ENCODE data around the gene DSE.

Gene DSE

DNA sequence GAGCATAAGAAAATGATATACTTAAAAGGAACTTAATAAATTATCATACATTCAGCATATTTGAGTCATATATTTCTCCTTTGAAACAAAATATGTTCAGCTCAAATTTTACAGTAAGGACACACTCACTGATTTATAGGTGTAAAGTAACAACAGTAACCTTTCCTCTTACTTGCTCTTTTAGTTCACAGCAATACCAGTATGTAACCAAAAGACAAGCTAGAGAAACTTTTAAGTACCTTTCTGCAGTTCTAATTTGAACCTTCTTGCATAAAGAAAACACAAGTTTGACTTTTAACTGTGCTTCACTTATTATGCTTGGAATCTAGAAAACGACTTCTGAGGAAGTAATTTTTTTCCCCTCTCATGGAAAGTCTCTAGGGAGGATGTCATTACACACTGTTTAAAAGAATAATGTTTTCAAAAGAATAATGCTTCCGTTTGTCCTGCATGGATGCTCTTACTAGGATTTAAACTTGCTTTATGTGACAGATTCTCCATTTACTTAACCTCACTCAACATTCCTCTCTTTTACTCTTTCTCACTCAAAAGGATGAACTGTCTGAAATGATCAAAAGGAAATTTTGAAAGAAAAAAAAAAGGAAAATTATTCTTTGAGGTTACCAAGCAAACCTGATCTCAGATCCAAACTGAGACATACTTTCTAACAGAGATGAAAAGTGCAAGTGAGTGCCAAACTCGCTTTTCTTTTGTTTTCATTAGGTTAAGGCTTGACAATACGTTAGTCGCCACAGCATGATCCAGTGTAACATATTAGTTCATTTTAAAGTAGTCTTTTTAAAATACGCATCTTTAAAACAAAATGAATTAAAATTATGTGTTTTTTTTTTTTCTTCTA lies 68.1 kb downstream of the DSE start:
- no peaks in the 10 kb centered on the region for H3K9me3 ChIP-seq
- no peak overlapping the region for H3K27ac ChIP-seq
- no peaks in the 10 kb centered on the region for H3K27me3 ChIP-seq
- H3K36me3 ChIP-seq, result no peaks in the 10 kb centered on the region
- no peak overlapping the region for H3K4me3 ChIP-seq (ENCODE audit: low read depth in 1 of 2, low read length in 1 of 2)
- H3K4me1 ChIP-seq (ENCODE audit: control insufficient read depth in 1 of 2, insufficient read depth in 1 of 2, low read depth in 1 of 2, low read length in 1 of 2), result peaks cover 11 to 16% of the 10 kb centered on the region in 2 experiments
- TF ChIP-seq, protein P1, sequence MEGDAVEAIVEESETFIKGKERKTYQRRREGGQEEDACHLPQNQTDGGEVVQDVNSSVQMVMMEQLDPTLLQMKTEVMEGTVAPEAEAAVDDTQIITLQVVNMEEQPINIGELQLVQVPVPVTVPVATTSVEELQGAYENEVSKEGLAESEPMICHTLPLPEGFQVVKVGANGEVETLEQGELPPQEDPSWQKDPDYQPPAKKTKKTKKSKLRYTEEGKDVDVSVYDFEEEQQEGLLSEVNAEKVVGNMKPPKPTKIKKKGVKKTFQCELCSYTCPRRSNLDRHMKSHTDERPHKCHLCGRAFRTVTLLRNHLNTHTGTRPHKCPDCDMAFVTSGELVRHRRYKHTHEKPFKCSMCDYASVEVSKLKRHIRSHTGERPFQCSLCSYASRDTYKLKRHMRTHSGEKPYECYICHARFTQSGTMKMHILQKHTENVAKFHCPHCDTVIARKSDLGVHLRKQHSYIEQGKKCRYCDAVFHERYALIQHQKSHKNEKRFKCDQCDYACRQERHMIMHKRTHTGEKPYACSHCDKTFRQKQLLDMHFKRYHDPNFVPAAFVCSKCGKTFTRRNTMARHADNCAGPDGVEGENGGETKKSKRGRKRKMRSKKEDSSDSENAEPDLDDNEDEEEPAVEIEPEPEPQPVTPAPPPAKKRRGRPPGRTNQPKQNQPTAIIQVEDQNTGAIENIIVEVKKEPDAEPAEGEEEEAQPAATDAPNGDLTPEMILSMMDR (IDR thresholded peaks at IDR 0.05), result no peak

DNA sequence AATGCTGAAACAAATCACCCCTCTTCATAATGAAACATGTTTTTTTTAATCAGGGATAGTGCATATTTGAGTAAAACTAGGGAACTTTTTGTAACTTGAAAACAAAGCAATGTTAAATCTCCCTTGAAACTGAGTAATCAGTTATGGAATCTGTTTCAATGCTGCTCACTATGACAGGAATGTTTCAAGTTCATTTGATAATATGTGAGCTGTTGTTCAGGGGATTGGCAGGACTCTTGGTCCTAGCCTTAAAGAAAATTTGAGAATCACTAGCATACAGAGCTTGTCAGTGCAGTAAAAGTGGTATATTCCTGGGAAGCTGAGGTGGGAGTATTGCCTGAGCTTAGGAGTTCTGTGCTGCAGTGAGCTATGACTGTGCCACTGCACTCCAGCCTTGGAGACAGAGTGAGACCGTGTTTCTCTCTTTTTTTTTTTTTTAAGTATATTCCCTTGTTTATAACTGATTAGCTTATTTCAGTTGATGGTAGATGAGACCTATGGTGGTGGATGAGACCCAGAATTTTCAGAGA lies 68.8 kb downstream of the DSE start:
- TF ChIP-seq, protein P1 (IDR thresholded peaks at IDR 0.05), result no peak
- Histone ChIP-seq H3K9me3 (no peaks in the 10 kb centered on the region), H3K4me3 (ENCODE audit: low read depth in 1 of 2, low read length in 1 of 2) (no peak overlapping the region), H3K27ac (no peak overlapping the region), H3K27me3 (no peaks in the 10 kb centered on the region), H3K36me3 (no peaks in the 10 kb centered on the region), H3K4me1 (ENCODE audit: control insufficient read depth in 1 of 2, insufficient read depth in 1 of 2, low read depth in 1 of 2, low read length in 1 of 2) (peaks cover 11 to 22% of the 10 kb centered on the region in 2 experiments)

DNA sequence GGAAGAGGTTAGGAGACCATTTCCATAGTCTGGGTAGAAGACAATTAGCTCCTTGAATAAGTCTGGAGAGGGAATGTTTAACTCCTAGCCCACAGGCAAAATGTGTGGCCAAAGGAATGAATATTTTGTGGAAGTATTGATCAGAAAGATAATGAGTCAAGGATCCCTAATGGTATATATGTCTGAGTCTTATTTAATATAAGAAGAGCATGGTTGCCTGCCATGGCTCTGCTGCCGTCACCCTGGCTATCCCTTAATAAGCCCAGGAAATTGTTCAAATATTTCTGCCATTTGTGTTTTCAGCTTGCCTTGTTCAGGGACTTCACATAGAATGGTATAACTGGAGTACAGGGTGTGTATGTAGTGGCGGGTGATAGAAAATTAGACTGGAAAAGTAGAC lies 72.4 kb downstream of the DSE start:
- Histone ChIP-seq H3K4me1 (ENCODE audit: control insufficient read depth in 1 of 2, insufficient read depth in 1 of 2, low read depth in 1 of 2, low read length in 1 of 2) (peaks cover 22 to 46% of the 10 kb centered on the region in 2 experiments), H3K4me3 (ENCODE audit: low read depth in 1 of 2, low read length in 1 of 2) (no peak overlapping the region), H3K27me3 (no peaks in the 10 kb centered on the region), H3K27ac (no peak overlapping the region), H3K9me3 (no peaks in the 10 kb centered on the region), H3K36me3 (no peaks in the 10 kb centered on the region)
- TF ChIP-seq, protein P1 (IDR thresholded peaks at IDR 0.05), result no peak

DNA sequence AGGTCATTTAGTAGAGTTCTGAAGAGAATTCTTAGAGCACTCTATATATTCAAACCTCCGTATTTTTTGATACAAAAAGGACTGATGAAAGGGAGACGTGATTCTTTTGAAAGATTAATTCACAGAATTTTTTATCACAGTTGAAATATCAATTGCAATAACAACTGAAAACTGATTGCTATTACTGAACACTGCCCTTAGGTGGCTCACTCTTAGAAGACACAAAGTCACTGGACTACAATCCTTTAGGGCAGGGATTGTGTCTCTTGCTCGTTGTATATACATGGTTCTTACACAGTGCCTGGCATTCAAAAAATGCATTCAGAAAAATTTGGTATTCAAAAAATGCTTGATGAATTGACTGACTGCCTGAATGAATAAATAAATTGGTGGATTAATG lies 73.3 kb downstream of the DSE start:
- no peaks in the 10 kb centered on the region for H3K36me3 ChIP-seq
- H3K4me1 ChIP-seq (ENCODE audit: control insufficient read depth in 1 of 2, insufficient read depth in 1 of 2, low read depth in 1 of 2, low read length in 1 of 2), result peaks cover 32 to 51% of the 10 kb centered on the region in 2 experiments
- H3K27ac ChIP-seq, result peak overlapping the region; percentile 13

DNA sequence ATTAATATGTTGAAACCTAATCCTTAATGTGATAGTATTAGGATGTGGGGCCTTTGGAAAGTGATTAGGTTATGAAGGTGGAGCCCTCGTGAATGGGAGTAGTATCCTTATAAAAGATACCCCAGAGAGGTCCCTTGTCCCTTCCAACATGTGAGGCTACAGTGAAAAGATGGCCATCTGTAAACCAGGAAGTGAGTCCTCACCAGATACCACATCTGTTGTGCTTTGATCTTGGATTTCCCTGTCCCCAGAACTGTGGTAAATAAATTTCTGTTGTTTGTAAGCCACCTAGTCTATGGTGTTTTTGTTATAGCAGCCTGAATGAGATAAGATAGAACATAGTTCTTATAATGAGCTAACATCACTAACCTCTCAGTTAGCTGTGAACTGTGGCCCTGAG lies 73.8 kb downstream of the DSE start:
- H3K27ac ChIP-seq, result peak overlapping the region; percentile 13
- no peaks in the 10 kb centered on the region for H3K36me3 ChIP-seq
- TF ChIP-seq, protein P1 (IDR thresholded peaks at IDR 0.05), result no peak

More for the DNA sequence above, 73.3 kb downstream of the DSE start:
- no peaks in the 10 kb centered on the region for H3K27me3 ChIP-seq
- H3K9me3 ChIP-seq, result no peaks in the 10 kb centered on the region
- no peak overlapping the region for H3K4me3 ChIP-seq (ENCODE audit: low read depth in 1 of 2, low read length in 1 of 2)
- TF ChIP-seq, protein P1 (IDR thresholded peaks at IDR 0.05), result peak; percentile 38

More for the DNA sequence above, 73.8 kb downstream of the DSE start:
- H3K27me3 ChIP-seq, result no peaks in the 10 kb centered on the region
- H3K4me1 ChIP-seq (ENCODE audit: control insufficient read depth in 1 of 2, insufficient read depth in 1 of 2, low read depth in 1 of 2, low read length in 1 of 2), result peaks cover 37 to 55% of the 10 kb centered on the region in 2 experiments
- H3K9me3 ChIP-seq, result no peaks in the 10 kb centered on the region
- H3K4me3 ChIP-seq (ENCODE audit: low read depth in 1 of 2, low read length in 1 of 2), result no peak overlapping the region
